WTC11 (cell line): ENCODE measurements around the gene KDM4C. TPM values are rescaled to one million over a fixed set of nuclear protein-coding genes. Genes with fewer than 3 reads are reported as not detected.
"Not testable (repeated sequence)": the region's sequence is repeated elsewhere in the genome, so short reads cannot be mapped to it uniquely, and the experiment has no call there.

Source experiments
- ATAC-seq: fragments of 200-7000 bp; cut with Tn5 transposase; 2 replicates; pipeline ENCODE4 v1.10.0; 2021; ENCODE audit warnings: mild to moderate bottlenecking, moderate library complexity
- CTCF ChIA-PET: fragments of 300-600 bp; sonication (Branson Sonifier 250); formaldehyde crosslinking; loops from one replicate; lab custom pipeline; 2021; ENCODE audit warnings: antibody characterized with exemption; lab: Charles Lee
- POLR2A ChIA-PET: fragments of 350-600 bp; sonication (Branson Sonifier 250); formaldehyde crosslinking; loops from one replicate; lab custom pipeline; 2021; ENCODE audit warnings: antibody characterized with exemption; lab: Charles Lee
- DNase-seq: peaks from one replicate; pipeline ENCODE4 v3.0.0; 2021; ENCODE audit warnings: low spot score
- H3K27ac Mint-ChIP-seq: 2 replicates; pipeline ENCODE4 v1.8.0; 2021; ENCODE audit warnings: mixed read lengths
- H3K27me3 Mint-ChIP-seq: 2 replicates; pipeline ENCODE4 v1.8.0; 2021; ENCODE audit warnings: low read depth, mild to moderate bottlenecking, moderate library complexity, mixed read lengths
- H3K36me3 Mint-ChIP-seq: 2 replicates; pipeline ENCODE4 v1.8.0; 2021; ENCODE audit warnings: mixed read lengths
- H3K4me1 Mint-ChIP-seq: 2 replicates; pipeline ENCODE4 v1.8.0; 2022; ENCODE audit warnings: mixed read lengths
- H3K4me3 Mint-ChIP-seq: 2 replicates; pipeline ENCODE4 v1.8.0; 2021; ENCODE audit warnings: mild to moderate bottlenecking, moderate library complexity, mixed read lengths
- H3K9me3 Mint-ChIP-seq: 2 replicates; pipeline ENCODE4 v1.8.0; 2021; ENCODE audit warnings: mixed read lengths
- EMX1 ChIP-seq: fragments of 250-450 bp; sonication (Bioruptor Pico); IDR thresholded peaks from 2 replicates; pipeline ENCODE4 v1.8.0; 2021; ENCODE audit warnings: mild to moderate bottlenecking
- FOXP1 ChIP-seq: sonication (generic); formaldehyde crosslinking; IDR thresholded peaks from 2 replicates; pipeline ENCODE4 v1.8.0; 2022; ENCODE audit warnings: missing genetic modification reagents, mild to moderate bottlenecking, moderate library complexity, borderline replicate concordance
- HMGXB4 ChIP-seq: sonication (generic); formaldehyde crosslinking; IDR thresholded peaks from 2 replicates; pipeline ENCODE4 v1.8.1; 2023; ENCODE audit warnings: mild to moderate bottlenecking, moderate library complexity, missing genetic modification reagents
- IRF2 ChIP-seq: sonication (generic); formaldehyde crosslinking; IDR thresholded peaks from 2 replicates; pipeline ENCODE4 v1.8.0; 2022; ENCODE audit warnings: low read depth, missing genetic modification reagents, borderline replicate concordance
- NFATC4 ChIP-seq: fragments of 250-450 bp; sonication (Bioruptor Pico); IDR thresholded peaks from 2 replicates; pipeline ENCODE4 v1.9.0; 2021; ENCODE audit warnings: mild to moderate bottlenecking
- NR2C2 ChIP-seq: sonication (generic); formaldehyde crosslinking; IDR thresholded peaks from 2 replicates; pipeline ENCODE4 v1.8.0; 2022; ENCODE audit warnings: mild to moderate bottlenecking, missing genetic modification reagents
- SMAD3 ChIP-seq: sonication (generic); formaldehyde crosslinking; IDR thresholded peaks from 2 replicates; pipeline ENCODE4 v1.8.0; 2022; ENCODE audit warnings: missing genetic modification reagents, mild to moderate bottlenecking, borderline replicate concordance
- SOX15 ChIP-seq: fragments of 250-450 bp; sonication (Bioruptor Pico); IDR thresholded peaks from 2 replicates; pipeline ENCODE4 v1.9.0; 2021; ENCODE audit warnings: mild to moderate bottlenecking
- TP53 ChIP-seq: sonication (generic); formaldehyde crosslinking; IDR thresholded peaks from 2 replicates; pipeline ENCODE4 v1.8.1; 2023; ENCODE audit warnings: mild to moderate bottlenecking, missing genetic modification reagents
- ZNF263 ChIP-seq: sonication (generic); formaldehyde crosslinking; IDR thresholded peaks from 2 replicates; pipeline ENCODE4 v1.8.1; 2022; ENCODE audit warnings: low read depth, mild to moderate bottlenecking, moderate library complexity, missing genetic modification reagents
- ZNF396 ChIP-seq: fragments of 250-450 bp; sonication (Bioruptor Pico); IDR thresholded peaks from 2 replicates; pipeline ENCODE4 v1.8.0; 2021; ENCODE audit warnings: mild to moderate bottlenecking, moderate library complexity, borderline replicate concordance
- total RNA-seq: library from RNA; stranded (reverse); gene quantifications from 3 replicates; pipeline ENCODE4 v1.2.3, GENCODE V29; 2021
- TF ChIP-seq, protein P1 (sequence below): fragments of 250-450 bp; sonication (Bioruptor Pico); IDR thresholded peaks from 2 replicates; pipeline ENCODE4 v2.1.2; 2022; ENCODE audit warnings: mild to moderate bottlenecking, moderate library complexity
- TF ChIP-seq, protein P2 (sequence below): sonication (generic); formaldehyde crosslinking; IDR thresholded peaks from 2 replicates; pipeline ENCODE4 v1.8.0; 2023; ENCODE audit warnings: missing genetic modification reagents, mild to moderate bottlenecking, borderline replicate concordance

Gene KDM4C
- total RNA-seq, 1 experiment from 2014 or later = 29.2 TPM

- H3K4me1 Mint-ChIP-seq, H3K4me3 Mint-ChIP-seq, POLR2A ChIA-PET, CTCF ChIA-PET, DNase-seq, H3K27ac Mint-ChIP-seq, ATAC-seq, H3K27me3 Mint-ChIP-seq: not testable (repeated sequence)
- peaks cover 47% of the 10 kb centered on the region for H3K36me3 Mint-ChIP-seq
- peaks cover 14% of the 10 kb centered on the region for H3K9me3 Mint-ChIP-seq
These were observed 48.5 kb downstream of the KDM4C start for GRCh38 chr9:6806318-6806717.

GRCh38 chr9:6807669-6808068 lies 49.9 kb downstream of the KDM4C start:
- H3K27me3 Mint-ChIP-seq, H3K4me1 Mint-ChIP-seq, H3K4me3 Mint-ChIP-seq, POLR2A ChIA-PET, H3K27ac Mint-ChIP-seq, CTCF ChIA-PET, ATAC-seq, DNase-seq: not testable (repeated sequence)
- Mint-ChIP-seq H3K9me3 (peaks cover 14% of the 10 kb centered on the region), H3K36me3 (peaks cover 44% of the 10 kb centered on the region)

GRCh38 chr9:6811436-6811835 lies 53.7 kb downstream of the KDM4C start:
- DNase-seq = no peak
- ChIA-PET CTCF (interaction anchor here (1.0 kb wide), 1 partner anchor 16 kb away, joined by 3 read pairs; no protein-coding TSS in a partner anchor), POLR2A (no interaction called here)
- Mint-ChIP-seq H3K27ac (no peak overlapping the region), H3K27me3 (no peaks in the 10 kb centered on the region; the same call in 1 of the 2 replicates), H3K9me3 (peaks cover 3% of the 10 kb centered on the region; the same call in 1 of the 2 replicates), H3K36me3 (peaks cover 26% of the 10 kb centered on the region), H3K4me1 (peaks cover 5% of the 10 kb centered on the region; the same call in 1 of the 2 replicates), H3K4me3 (no peak overlapping the region)
- ATAC-seq = no peak
- TF ChIP-seq, protein P1, sequence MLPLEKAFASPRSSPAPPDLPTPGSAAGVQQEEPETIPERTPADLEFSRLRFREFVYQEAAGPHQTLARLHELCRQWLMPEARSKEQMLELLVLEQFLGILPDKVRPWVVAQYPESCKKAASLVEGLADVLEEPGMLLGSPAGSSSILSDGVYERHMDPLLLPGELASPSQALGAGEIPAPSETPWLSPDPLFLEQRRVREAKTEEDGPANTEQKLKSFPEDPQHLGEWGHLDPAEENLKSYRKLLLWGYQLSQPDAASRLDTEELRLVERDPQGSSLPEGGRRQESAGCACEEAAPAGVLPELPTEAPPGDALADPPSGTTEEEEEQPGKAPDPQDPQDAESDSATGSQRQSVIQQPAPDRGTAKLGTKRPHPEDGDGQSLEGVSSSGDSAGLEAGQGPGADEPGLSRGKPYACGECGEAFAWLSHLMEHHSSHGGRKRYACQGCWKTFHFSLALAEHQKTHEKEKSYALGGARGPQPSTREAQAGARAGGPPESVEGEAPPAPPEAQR (CRISPR knock-in tag) = no peak
- TF ChIP-seq ZNF396 (CRISPR knock-in tag) (no peak), SOX15 (no peak), HMGXB4 (CRISPR knock-in tag) (no peak), IRF2 (CRISPR knock-in tag) (no peak), SMAD3 (CRISPR knock-in tag) (no peak), NR2C2 (CRISPR knock-in tag) (no peak), EMX1 (no peak), TP53 (CRISPR knock-in tag) (no peak), ZNF263 (no peak), FOXP1 (CRISPR knock-in tag) (no peak), NFATC4 (no peak)
- TF ChIP-seq, protein P2, sequence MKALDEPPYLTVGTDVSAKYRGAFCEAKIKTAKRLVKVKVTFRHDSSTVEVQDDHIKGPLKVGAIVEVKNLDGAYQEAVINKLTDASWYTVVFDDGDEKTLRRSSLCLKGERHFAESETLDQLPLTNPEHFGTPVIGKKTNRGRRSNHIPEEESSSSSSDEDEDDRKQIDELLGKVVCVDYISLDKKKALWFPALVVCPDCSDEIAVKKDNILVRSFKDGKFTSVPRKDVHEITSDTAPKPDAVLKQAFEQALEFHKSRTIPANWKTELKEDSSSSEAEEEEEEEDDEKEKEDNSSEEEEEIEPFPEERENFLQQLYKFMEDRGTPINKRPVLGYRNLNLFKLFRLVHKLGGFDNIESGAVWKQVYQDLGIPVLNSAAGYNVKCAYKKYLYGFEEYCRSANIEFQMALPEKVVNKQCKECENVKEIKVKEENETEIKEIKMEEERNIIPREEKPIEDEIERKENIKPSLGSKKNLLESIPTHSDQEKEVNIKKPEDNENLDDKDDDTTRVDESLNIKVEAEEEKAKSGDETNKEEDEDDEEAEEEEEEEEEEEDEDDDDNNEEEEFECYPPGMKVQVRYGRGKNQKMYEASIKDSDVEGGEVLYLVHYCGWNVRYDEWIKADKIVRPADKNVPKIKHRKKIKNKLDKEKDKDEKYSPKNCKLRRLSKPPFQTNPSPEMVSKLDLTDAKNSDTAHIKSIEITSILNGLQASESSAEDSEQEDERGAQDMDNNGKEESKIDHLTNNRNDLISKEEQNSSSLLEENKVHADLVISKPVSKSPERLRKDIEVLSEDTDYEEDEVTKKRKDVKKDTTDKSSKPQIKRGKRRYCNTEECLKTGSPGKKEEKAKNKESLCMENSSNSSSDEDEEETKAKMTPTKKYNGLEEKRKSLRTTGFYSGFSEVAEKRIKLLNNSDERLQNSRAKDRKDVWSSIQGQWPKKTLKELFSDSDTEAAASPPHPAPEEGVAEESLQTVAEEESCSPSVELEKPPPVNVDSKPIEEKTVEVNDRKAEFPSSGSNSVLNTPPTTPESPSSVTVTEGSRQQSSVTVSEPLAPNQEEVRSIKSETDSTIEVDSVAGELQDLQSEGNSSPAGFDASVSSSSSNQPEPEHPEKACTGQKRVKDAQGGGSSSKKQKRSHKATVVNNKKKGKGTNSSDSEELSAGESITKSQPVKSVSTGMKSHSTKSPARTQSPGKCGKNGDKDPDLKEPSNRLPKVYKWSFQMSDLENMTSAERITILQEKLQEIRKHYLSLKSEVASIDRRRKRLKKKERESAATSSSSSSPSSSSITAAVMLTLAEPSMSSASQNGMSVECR (CRISPR knock-in tag) = no peak
